Panc1 (cell line): ENCODE measurements around the gene C5.

Source experiments
- POLR2AphosphoS5 ChIP-seq: IDR thresholded peaks from 2 replicates; pipeline ENCODE4 v1.6.1; 2012; ENCODE audit warnings: mild to moderate bottlenecking, low read depth, low read length, moderate library complexity
- TCF7L2 ChIP-seq: IDR thresholded peaks from 2 replicates; pipeline ENCODE4 v1.6.1; 2011; ENCODE audit warnings: mild to moderate bottlenecking, low read depth, low read length, inconsistent platforms
- TF ChIP-seq, protein P1 (sequence below): fragments of 450-650 bp; IDR thresholded peaks from 2 replicates; pipeline ENCODE4 v1.5.1; 2017; ENCODE audit warnings: mild to moderate bottlenecking

- TF ChIP-seq, protein P1, sequence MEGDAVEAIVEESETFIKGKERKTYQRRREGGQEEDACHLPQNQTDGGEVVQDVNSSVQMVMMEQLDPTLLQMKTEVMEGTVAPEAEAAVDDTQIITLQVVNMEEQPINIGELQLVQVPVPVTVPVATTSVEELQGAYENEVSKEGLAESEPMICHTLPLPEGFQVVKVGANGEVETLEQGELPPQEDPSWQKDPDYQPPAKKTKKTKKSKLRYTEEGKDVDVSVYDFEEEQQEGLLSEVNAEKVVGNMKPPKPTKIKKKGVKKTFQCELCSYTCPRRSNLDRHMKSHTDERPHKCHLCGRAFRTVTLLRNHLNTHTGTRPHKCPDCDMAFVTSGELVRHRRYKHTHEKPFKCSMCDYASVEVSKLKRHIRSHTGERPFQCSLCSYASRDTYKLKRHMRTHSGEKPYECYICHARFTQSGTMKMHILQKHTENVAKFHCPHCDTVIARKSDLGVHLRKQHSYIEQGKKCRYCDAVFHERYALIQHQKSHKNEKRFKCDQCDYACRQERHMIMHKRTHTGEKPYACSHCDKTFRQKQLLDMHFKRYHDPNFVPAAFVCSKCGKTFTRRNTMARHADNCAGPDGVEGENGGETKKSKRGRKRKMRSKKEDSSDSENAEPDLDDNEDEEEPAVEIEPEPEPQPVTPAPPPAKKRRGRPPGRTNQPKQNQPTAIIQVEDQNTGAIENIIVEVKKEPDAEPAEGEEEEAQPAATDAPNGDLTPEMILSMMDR: no peak
- TF ChIP-seq TCF7L2 (no peak), POLR2AphosphoS5 (no peak)
Observed at GRCh38 chr9:121009650-121010049, 40.4 kb downstream of the C5 start.
